Activated naive CD4-positive, alpha-beta T cell treated with anti-CD3 and anti-CD28 coated beads, Interleukin-2, amount 10 ng/mL, durations not matched to agents 7 days and 5 days (primary cell): ENCODE measurements around the gene ANAPC13.

Source experiments
- CTCF ChIA-PET: fragments of 350-600 bp; sonication (Branson Sonifier 250); formaldehyde crosslinking; loops from one replicate; lab custom pipeline; 2021; ENCODE audit warnings: antibody characterized with exemption; lab: Charles Lee
- DNase-seq: peaks from one replicate; pipeline ENCODE4 v3.0.0-alpha.2; 2020
- H3K27ac Mint-ChIP-seq: one replicate; pipeline ENCODE4 v1.8.0; 2021; ENCODE audit warnings: mild to moderate bottlenecking, moderate library complexity, mixed read lengths
- H3K27me3 Mint-ChIP-seq: one replicate; pipeline ENCODE4 v1.8.0; 2021; ENCODE audit warnings: mild to moderate bottlenecking, mixed read lengths
- H3K36me3 Mint-ChIP-seq: one replicate; pipeline ENCODE4 v1.8.0; 2021; ENCODE audit warnings: mixed read lengths
- H3K4me1 Mint-ChIP-seq: one replicate; pipeline ENCODE4 v1.8.0; 2021; ENCODE audit warnings: mixed read lengths
- H3K4me3 Mint-ChIP-seq: one replicate; pipeline ENCODE4 v1.8.0; 2021; ENCODE audit warnings: mild to moderate bottlenecking, moderate library complexity, mixed read lengths
- H3K9me3 Mint-ChIP-seq: one replicate; pipeline ENCODE4 v1.8.0; 2021; ENCODE audit warnings: mixed read lengths

ANAPC13 gene

GRCh38 chr3:134496471-134497071 is 10.8 kb upstream of the ANAPC13 start:
- Mint-ChIP-seq H3K27ac (no peak overlapping the region), H3K27me3 (no peaks in the 10 kb centered on the region), H3K36me3 (peaks cover 56% of the 10 kb centered on the region), H3K9me3 (peaks cover 3% of the 10 kb centered on the region), H3K4me1 (peaks cover 33% of the 10 kb centered on the region), H3K4me3 (no peak overlapping the region)
- CTCF ChIA-PET = interaction anchor here (0.5 kb wide), 1 partner anchor 232 kb away, joined by 3 read pairs; no protein-coding TSS in a partner anchor
- DNase-seq = no peak

DNA sequence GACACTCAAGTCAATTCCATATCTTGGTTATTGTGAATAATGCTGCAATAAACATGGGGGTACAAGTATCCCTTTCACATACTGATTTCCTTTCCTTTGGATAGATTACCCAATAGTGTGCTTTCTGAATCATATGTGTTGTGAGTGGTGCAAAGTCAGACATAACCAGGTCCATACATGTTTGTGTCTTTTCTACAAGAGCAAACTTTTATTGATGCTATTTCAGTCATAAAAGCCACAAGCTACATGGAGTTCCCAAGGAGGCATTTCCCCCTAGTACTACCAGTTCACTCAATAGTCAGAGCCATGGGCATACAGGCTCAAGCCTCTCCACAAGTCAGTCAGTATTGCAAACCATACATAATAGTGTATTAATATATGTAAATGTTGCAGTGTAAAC is 10.2 kb upstream of the ANAPC13 start:
- H3K27ac Mint-ChIP-seq = no peak overlapping the region
- H3K4me3 Mint-ChIP-seq = no peak overlapping the region
- H3K27me3 Mint-ChIP-seq = no peaks in the 10 kb centered on the region
- H3K4me1 Mint-ChIP-seq = peaks cover 33% of the 10 kb centered on the region
- no peak for DNase-seq
- peaks cover 52% of the 10 kb centered on the region for H3K36me3 Mint-ChIP-seq
- CTCF ChIA-PET = interaction anchor here (0.5 to 1.4 kb wide), 2 partner anchors 188 to 232 kb away, joined by 3 to 6 read pairs; no protein-coding TSS in a partner anchor
- peaks cover 2% of the 10 kb centered on the region for H3K9me3 Mint-ChIP-seq

GRCh38 chr3:134494495-134494894 is 8.7 kb upstream of the ANAPC13 start:
- peaks cover 33% of the 10 kb centered on the region for H3K4me1 Mint-ChIP-seq
- peaks cover 43% of the 10 kb centered on the region for H3K36me3 Mint-ChIP-seq
- no peak overlapping the region for H3K27ac Mint-ChIP-seq
- H3K9me3 Mint-ChIP-seq = peaks cover 1% of the 10 kb centered on the region
- H3K4me3 Mint-ChIP-seq = no peak overlapping the region
- no peak for DNase-seq
- CTCF ChIA-PET = interaction anchor here (1.4 kb wide), 1 partner anchor 187 kb away, joined by 6 read pairs; no protein-coding TSS in a partner anchor
- no peaks in the 10 kb centered on the region for H3K27me3 Mint-ChIP-seq

DNA sequence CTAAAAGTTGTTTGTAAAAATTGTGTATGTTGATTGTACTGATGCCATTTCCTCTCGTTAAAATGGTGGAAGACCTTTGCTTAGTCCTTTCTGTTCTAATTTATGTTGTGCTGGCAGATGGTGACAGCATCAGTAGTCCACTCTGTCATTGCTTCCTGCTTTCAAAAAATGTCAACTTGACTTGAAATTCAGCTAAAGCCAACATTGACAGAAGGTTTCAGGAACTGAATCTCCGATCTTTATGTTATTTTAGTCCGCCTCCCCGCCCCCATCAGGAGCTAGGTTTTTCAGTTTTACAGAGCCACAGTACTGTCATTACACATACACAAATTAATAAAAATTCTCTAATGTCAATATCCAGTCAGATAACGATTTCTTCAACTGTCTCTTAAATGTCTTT is 1.6 kb upstream of the ANAPC13 start:
- Mint-ChIP-seq H3K27ac (peak overlapping the region; percentile 98), H3K9me3 (no peaks in the 10 kb centered on the region), H3K4me3 (peak overlapping the region; percentile 92), H3K36me3 (peaks cover 25% of the 10 kb centered on the region), H3K27me3 (peaks cover 6% of the 10 kb centered on the region), H3K4me1 (peaks cover 48% of the 10 kb centered on the region)
- no peak for DNase-seq
- CTCF ChIA-PET = no interaction called here

GRCh38 chr3:134486577-134487041 is 824 bp upstream of the ANAPC13 start:
- peak overlapping the region; percentile 92 for H3K4me3 Mint-ChIP-seq
- H3K27me3 Mint-ChIP-seq = peaks cover 6% of the 10 kb centered on the region
- DNase-seq = no peak

DNA sequence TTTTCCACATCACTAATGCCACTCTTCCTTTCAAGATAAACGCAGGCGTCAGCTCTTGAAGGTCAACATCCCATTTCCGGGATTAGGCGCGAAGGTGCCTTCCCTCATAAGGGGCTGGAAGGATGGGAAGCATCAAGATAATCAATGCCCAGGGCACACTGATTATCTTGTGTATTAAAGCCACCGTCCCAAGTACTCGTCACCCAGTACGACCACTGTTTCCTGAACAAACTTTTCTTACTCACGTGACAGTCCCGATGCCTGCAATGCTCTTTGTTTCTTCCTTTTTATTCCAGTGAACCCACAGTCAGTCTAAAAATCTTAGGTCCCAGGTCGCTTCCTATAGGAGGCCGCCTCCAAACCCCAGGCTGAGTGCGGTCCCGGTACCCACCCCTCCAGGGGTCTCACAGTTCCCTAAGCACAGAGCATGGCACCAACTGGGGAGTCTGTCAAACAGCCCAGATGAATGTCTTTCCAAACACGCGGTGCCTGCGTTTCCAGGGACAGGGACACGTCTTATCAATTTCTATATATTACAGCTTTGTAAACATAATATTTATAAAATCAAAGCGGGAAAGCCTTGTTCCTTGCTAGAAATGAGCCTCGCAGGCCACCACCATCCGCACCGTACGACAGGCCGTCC is 589 bp downstream of the ANAPC13 start:
- H3K9me3 Mint-ChIP-seq = no peaks in the 10 kb centered on the region

More at GRCh38 chr3:134486577-134487041, 824 bp upstream of the ANAPC13 start:
- Mint-ChIP-seq H3K4me1 (peaks cover 49% of the 10 kb centered on the region), H3K27ac (peak overlapping the region; percentile 98), H3K9me3 (no peaks in the 10 kb centered on the region), H3K36me3 (peaks cover 28% of the 10 kb centered on the region)
- CTCF ChIA-PET = interaction anchor here (1.0 kb wide), 1 partner anchor 718 kb away, joined by 3 read pairs; no protein-coding TSS in a partner anchor

DNA sequence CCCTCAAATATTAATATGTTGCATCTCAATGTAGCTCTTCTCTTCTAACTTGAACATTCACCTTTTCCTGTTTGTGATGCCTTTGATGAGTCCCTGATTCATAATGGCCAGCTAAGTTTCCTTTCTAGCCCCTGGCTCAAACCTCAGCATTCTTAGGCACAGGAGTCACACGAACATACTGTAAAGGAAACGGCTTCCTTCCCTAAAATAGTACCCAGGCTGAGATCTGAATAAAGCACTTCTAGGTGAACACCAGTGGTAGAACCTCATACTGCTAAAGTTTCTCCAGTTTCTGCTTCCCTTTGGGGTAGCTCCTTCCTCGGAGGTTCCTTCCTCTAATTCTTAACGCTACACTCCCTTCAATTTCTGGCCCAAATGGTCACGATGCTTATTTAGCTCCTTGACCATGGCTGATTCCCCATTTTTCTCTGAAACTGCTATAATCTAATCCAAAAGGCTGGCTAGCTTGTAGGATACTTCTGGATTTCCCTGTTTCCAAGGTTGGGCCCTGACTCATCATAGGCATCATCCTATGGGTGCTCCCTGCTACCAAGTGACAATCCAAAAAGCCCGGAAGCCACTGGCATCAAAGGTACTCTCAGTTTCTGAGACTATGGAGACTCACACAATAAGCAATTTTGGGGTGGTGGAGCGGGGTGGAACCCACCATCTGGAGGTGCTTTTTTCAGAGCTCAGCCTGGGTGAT is 2.4 kb downstream of the ANAPC13 start:
- Mint-ChIP-seq H3K27ac (peak overlapping the region; percentile 98), H3K36me3 (peaks cover 43% of the 10 kb centered on the region), H3K9me3 (no peaks in the 10 kb centered on the region), H3K4me1 (peaks cover 43% of the 10 kb centered on the region), H3K4me3 (peak overlapping the region; percentile 92), H3K27me3 (peaks cover 6% of the 10 kb centered on the region)
- DNase-seq = no peak
- CTCF ChIA-PET = interaction anchor here (0.6 to 4.1 kb wide), 5 partner anchors 8 to 271 kb away, joined by 3 to 21 read pairs (median 8); no protein-coding TSS in a partner anchor

More for the DNA sequence above, 589 bp downstream of the ANAPC13 start:
- peaks cover 36% of the 10 kb centered on the region for H3K36me3 Mint-ChIP-seq
- peak overlapping the region; percentile 92 for H3K4me3 Mint-ChIP-seq
- DNase-seq = peak; percentile 29
- H3K4me1 Mint-ChIP-seq = peaks cover 49% of the 10 kb centered on the region
- H3K27ac Mint-ChIP-seq = peak overlapping the region; percentile 98
- H3K27me3 Mint-ChIP-seq = peaks cover 6% of the 10 kb centered on the region
- CTCF ChIA-PET = interaction anchor here (2.2 to 3.4 kb wide), 2 partner anchors 12 to 178 kb away, joined by 8 to 21 read pairs; no protein-coding TSS in a partner anchor

DNA sequence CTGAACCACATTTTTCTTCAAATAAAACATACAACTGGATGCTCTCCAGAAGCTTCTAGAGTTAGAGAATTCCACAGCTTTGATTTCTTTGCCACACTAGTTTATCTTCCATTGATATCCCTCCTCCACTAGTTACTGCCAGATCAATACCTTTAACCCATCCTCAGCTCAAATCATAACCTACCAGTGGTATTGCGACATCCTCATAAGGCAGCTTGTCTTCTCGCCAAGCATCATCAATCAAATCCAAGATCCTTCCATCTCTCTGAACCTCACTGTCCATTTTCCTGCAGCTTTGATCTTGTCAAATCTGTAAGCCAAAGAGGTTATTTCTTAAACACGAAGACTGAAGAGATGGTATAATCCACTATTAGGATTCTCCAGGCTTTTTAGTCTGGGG is 3.2 kb downstream of the ANAPC13 start:
- Mint-ChIP-seq H3K27ac (no peak overlapping the region), H3K9me3 (no peaks in the 10 kb centered on the region), H3K4me3 (no peak overlapping the region), H3K27me3 (peaks cover 6% of the 10 kb centered on the region), H3K4me1 (peaks cover 36% of the 10 kb centered on the region), H3K36me3 (peaks cover 47% of the 10 kb centered on the region)
- no peak for DNase-seq
- CTCF ChIA-PET = interaction anchor here (0.8 to 4.1 kb wide), 4 partner anchors 10 to 270 kb away, joined by 3 to 21 read pairs (median 13); no protein-coding TSS in a partner anchor

GRCh38 chr3:134481166-134481565 is 4.6 kb downstream of the ANAPC13 start:
- Mint-ChIP-seq H3K9me3 (no peaks in the 10 kb centered on the region), H3K4me1 (peaks cover 27% of the 10 kb centered on the region), H3K27ac (no peak overlapping the region), H3K27me3 (peaks cover 6% of the 10 kb centered on the region), H3K36me3 (peaks cover 51% of the 10 kb centered on the region), H3K4me3 (no peak overlapping the region)
- CTCF ChIA-PET = interaction anchor here (1.0 to 4.1 kb wide), 3 partner anchors 120 to 269 kb away, joined by 3 to 18 read pairs (median 4); no protein-coding TSS in a partner anchor
- no peak for DNase-seq

GRCh38 chr3:134480546-134480945 is 5.2 kb downstream of the ANAPC13 start:
- H3K9me3 Mint-ChIP-seq = no peaks in the 10 kb centered on the region
- peaks cover 1% of the 10 kb centered on the region for H3K27me3 Mint-ChIP-seq
- H3K4me3 Mint-ChIP-seq = no peak overlapping the region
- CTCF ChIA-PET = interaction anchor here (0.6 to 4.1 kb wide), 6 partner anchors 120 to 281 kb away, joined by 3 to 18 read pairs (median 3); no protein-coding TSS in a partner anchor
- no peak for DNase-seq
- H3K4me1 Mint-ChIP-seq = peaks cover 27% of the 10 kb centered on the region
- no peak overlapping the region for H3K27ac Mint-ChIP-seq
- H3K36me3 Mint-ChIP-seq = peaks cover 52% of the 10 kb centered on the region

- no peaks in the 10 kb centered on the region for H3K9me3 Mint-ChIP-seq
- CTCF ChIA-PET = interaction anchor here (1.1 to 3.0 kb wide), 4 partner anchors 165 to 266 kb away, joined by 3 to 16 read pairs (median 4); no protein-coding TSS in a partner anchor
- H3K27ac Mint-ChIP-seq = no peak overlapping the region
These were observed 7.8 kb downstream of the ANAPC13 start for GRCh38 chr3:134477938-134478337.

DNA sequence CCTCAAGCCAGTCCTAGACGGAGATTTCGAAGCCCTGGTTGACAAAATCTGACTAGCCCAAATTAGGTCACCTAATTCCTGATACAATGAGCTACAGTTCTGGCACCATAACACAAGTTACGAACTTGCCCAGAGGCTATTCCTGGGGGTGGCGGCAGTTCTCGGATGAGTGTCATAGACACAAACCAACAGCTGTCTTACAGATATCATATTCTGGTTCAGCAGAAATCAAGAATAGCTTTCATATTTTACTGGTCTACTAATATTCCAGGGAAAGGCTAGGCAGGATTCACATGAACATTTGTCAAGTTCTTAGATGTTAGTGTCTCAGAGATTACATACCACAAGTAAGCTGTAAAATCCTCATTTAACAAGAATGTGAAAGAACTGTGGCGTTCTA is 8.8 kb downstream of the ANAPC13 start:
- Mint-ChIP-seq H3K4me3 (no peak overlapping the region), H3K27me3 (no peaks in the 10 kb centered on the region), H3K9me3 (no peaks in the 10 kb centered on the region), H3K27ac (no peak overlapping the region), H3K4me1 (no peaks in the 10 kb centered on the region), H3K36me3 (peaks cover 29% of the 10 kb centered on the region)
- no peak for DNase-seq
- CTCF ChIA-PET = interaction anchor here (0.6 to 3.0 kb wide), 5 partner anchors 168 to 264 kb away, joined by 3 to 35 read pairs (median 4); no protein-coding TSS in a partner anchor

More at GRCh38 chr3:134477938-134478337, 7.8 kb downstream of the ANAPC13 start:
- DNase-seq = no peak
- Mint-ChIP-seq H3K27me3 (no peaks in the 10 kb centered on the region), H3K4me3 (no peak overlapping the region), H3K4me1 (peaks cover 6% of the 10 kb centered on the region), H3K36me3 (peaks cover 37% of the 10 kb centered on the region)

GRCh38 chr3:134476306-134476705 is 9.5 kb downstream of the ANAPC13 start:
- Mint-ChIP-seq H3K27me3 (no peaks in the 10 kb centered on the region), H3K36me3 (peaks cover 28% of the 10 kb centered on the region), H3K4me1 (no peaks in the 10 kb centered on the region), H3K4me3 (no peak overlapping the region), H3K27ac (no peak overlapping the region), H3K9me3 (no peaks in the 10 kb centered on the region)
- CTCF ChIA-PET = interaction anchor here (1.0 to 3.0 kb wide), 4 partner anchors 126 to 263 kb away, joined by 3 to 35 read pairs (median 10); no protein-coding TSS in a partner anchor
- no peak for DNase-seq
